Trophoblast cell (in vitro differentiated cells and primary cell): Measurements from ENCODE around the gene ATP5IF1.
A peak's percentile ranks its signal among the peaks of the same experiment; 100 is the strongest.

Experiments
- DNase-seq, 2 donors: peaks; one replicate each; pipeline ENCODE4 v3.0.0-alpha.2; 2016
- H2AFZ ChIP-seq: 2 replicates; pipeline ENCODE4 v1.6.1; 2013; ENCODE audit warnings: low read length, moderate library complexity, mild to moderate bottlenecking; ENCODE audit not compliant: insufficient read depth, poor library complexity
- H2AK5ac ChIP-seq: 2 replicates; pipeline ENCODE4 v1.6.1; 2013; ENCODE audit warnings: mild to moderate bottlenecking, low read length
- H2BK120ac ChIP-seq: 2 replicates; pipeline ENCODE4 v1.6.1; 2013; ENCODE audit warnings: low read length, mild to moderate bottlenecking, moderate library complexity; ENCODE audit not compliant: insufficient read depth, poor library complexity
- H2BK12ac ChIP-seq: 2 replicates; pipeline ENCODE4 v1.6.1; 2013; ENCODE audit warnings: mild to moderate bottlenecking, low read length, moderate library complexity
- H2BK5ac ChIP-seq: 2 replicates; pipeline ENCODE4 v1.6.1; 2013; ENCODE audit warnings: low read length, low read depth, moderate library complexity, mild to moderate bottlenecking; ENCODE audit not compliant: poor library complexity
- H3K14ac ChIP-seq: 2 replicates; pipeline ENCODE4 v1.6.1; 2013; ENCODE audit warnings: mild to moderate bottlenecking, low read length
- H3K18ac ChIP-seq: 2 replicates; pipeline ENCODE4 v1.6.1; 2013; ENCODE audit warnings: mild to moderate bottlenecking, low read length
- H3K23ac ChIP-seq: 2 replicates; pipeline ENCODE4 v1.6.1; 2013; ENCODE audit warnings: low read length
- H3K27ac ChIP-seq: 2 replicates; pipeline ENCODE4 v1.5.1; 2013; ENCODE audit warnings: low read depth, mild to moderate bottlenecking, inconsistent platforms, low read length, moderate library complexity
- H3K27me3 ChIP-seq: 2 replicates; pipeline ENCODE4 v1.6.1; 2013; ENCODE audit warnings: inconsistent platforms, mild to moderate bottlenecking, low read length, moderate library complexity; ENCODE audit not compliant: insufficient read depth
- H3K36me3 ChIP-seq, 2 experiments: 1 replicate in 1 of 2; 2 replicates in 1 of 2; pipeline ENCODE4 v1.6.1; 2013; ENCODE audit warnings: low read length in 2 of 2, mild to moderate bottlenecking in 2 of 2, moderate library complexity in 1 of 2; ENCODE audit not compliant: insufficient read depth in 2 of 2, control insufficient read depth in 1 of 2
- H3K4ac ChIP-seq: 2 replicates; pipeline ENCODE4 v1.6.1; 2013; ENCODE audit warnings: low read depth, mild to moderate bottlenecking, low read length, moderate library complexity
- H3K4me1 ChIP-seq, 2 experiments: 1 replicate in 1 of 2; 2 replicates in 1 of 2; pipeline ENCODE4 v1.6.1; 2013; ENCODE audit warnings: low read length in 2 of 2, mild to moderate bottlenecking in 2 of 2, moderate library complexity in 1 of 2; ENCODE audit not compliant: insufficient read depth in 2 of 2, control insufficient read depth in 1 of 2
- H3K4me2 ChIP-seq: 2 replicates; pipeline ENCODE4 v1.6.1; 2013; ENCODE audit warnings: inconsistent platforms, mild to moderate bottlenecking, low read length, moderate library complexity
- H3K4me3 ChIP-seq: 2 replicates; pipeline ENCODE4 v1.5.1; 2013; ENCODE audit warnings: mild to moderate bottlenecking, low read depth, low read length, inconsistent platforms
- H3K79me1 ChIP-seq: one replicate; pipeline ENCODE4 v1.6.1; 2013; ENCODE audit warnings: low read length
- H3K79me2 ChIP-seq: 2 replicates; pipeline ENCODE4 v1.6.1; 2013; ENCODE audit warnings: low read length, mild to moderate bottlenecking; ENCODE audit not compliant: control insufficient read depth, insufficient read depth, poor library complexity
- H3K9ac ChIP-seq: 2 replicates; pipeline ENCODE4 v1.6.1; 2013; ENCODE audit warnings: mild to moderate bottlenecking, low read length
- H3K9me3 ChIP-seq: 2 replicates; pipeline ENCODE4 v1.6.1; 2013; ENCODE audit warnings: low read depth, mild to moderate bottlenecking, control low read depth, inconsistent platforms, low read length; ENCODE audit not compliant: insufficient read depth
- H4K12ac ChIP-seq: 2 replicates; pipeline ENCODE4 v1.6.1; 2013; ENCODE audit warnings: low read depth, mild to moderate bottlenecking, low read length, moderate library complexity
- H4K8ac ChIP-seq: 2 replicates; pipeline ENCODE4 v1.6.1; 2013; ENCODE audit warnings: low read depth, mild to moderate bottlenecking, low read length, moderate library complexity
- H4K91ac ChIP-seq: one replicate; pipeline ENCODE4 v1.6.1; 2013; ENCODE audit warnings: low read depth, mild to moderate bottlenecking, low read length, moderate library complexity
- WGBS: extraction: QIAGEN DNeasy Blood & Tissue Kit; methylation state at CpG from one replicate; pipeline ENCODE4 v1.1.7; 2013; ENCODE audit warnings: missing lambda C conversion rate; ENCODE audit not compliant: insufficient read length, insufficient coverage; ENCODE audit errors: extremely low coverage; 5-methylcytosine and 5-hydroxymethylcytosine counted together

ATP5IF1 gene

DNA sequence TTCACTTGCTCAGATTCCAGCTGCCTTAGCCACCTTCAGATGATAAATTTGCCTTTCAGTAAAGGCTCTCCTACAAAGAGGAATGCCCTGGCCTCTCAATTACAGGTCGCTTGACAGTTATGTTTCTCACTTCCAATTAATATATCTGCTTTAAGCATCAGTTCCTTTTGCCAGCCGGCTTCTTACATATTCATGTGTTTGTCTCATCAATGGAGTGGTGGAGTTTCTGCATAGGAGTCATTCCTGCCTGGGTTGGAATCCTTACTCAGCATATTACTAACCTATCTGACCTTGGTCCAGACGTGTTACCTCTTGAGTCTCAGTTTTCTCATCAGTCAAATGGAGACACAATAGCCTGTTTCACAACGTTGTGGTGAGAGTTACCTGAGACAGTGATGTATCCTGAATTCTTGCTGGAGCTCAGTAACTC is 14.0 kb downstream of the ATP5IF1 start:
- H4K12ac ChIP-seq = no peak overlapping the region

DNA sequence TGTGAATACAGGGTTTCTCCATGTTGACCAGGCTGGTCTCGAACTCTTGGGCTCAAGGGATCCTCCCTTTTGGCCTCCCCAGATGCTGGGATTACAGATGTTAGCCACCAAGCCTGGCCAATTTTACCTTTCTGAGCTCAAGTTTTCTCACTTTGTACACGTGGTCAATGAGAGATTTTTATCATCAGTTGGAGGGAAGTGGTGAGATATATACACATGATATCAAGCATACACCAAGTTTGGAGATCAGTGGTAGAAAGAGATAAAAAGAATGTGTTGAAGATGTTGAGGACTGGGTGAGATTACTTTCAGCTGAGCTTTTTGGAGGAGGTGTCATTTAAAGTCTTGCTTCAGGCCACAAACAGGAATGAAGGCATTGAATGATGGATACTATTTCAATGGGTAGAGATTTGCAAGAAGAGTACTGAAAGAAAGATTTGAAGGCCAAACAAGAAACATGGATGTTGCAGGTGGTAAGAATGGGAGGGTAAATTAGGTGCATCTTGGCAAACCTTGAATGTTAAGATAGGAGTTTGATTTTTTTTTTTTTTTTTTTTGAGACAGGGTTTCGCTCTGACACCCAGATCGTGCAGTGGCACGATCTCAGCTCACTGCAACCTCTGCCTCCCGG is 20.4 kb downstream of the ATP5IF1 start:
- no peak overlapping the region for H3K9ac ChIP-seq
- H2BK5ac ChIP-seq = no peak overlapping the region
- no peak overlapping the region for H2BK12ac ChIP-seq
- peaks cover 5 to 8% of the 10 kb centered on the region in 2 experiments for H3K4me1 ChIP-seq
- H2BK120ac ChIP-seq = no peak overlapping the region
- no peak overlapping the region for H3K27ac ChIP-seq
- WGBS = no CpG with 5 or more reads among the region's 6 CpGs
- no peak overlapping the region for H3K18ac ChIP-seq
- H3K23ac ChIP-seq = peak overlapping the region; percentile 27
- no peak overlapping the region for H3K14ac ChIP-seq
- H3K79me2 ChIP-seq = peaks cover 15% of the 10 kb centered on the region
- H3K4ac ChIP-seq = no peak overlapping the region
- no peak overlapping the region for H3K4me3 ChIP-seq
- no peak overlapping the region for H3K4me2 ChIP-seq
- H3K27me3 ChIP-seq = no peaks in the 10 kb centered on the region
- no peak overlapping the region for H2AK5ac ChIP-seq
- H4K91ac ChIP-seq = no peak overlapping the region
- no peaks in the 10 kb centered on the region for H3K9me3 ChIP-seq
- no peak overlapping the region for H4K12ac ChIP-seq
- H2AFZ ChIP-seq = no peak overlapping the region
- peaks cover 10% of the 10 kb centered on the region for H3K79me1 ChIP-seq
- no peak for DNase-seq
- H3K36me3 ChIP-seq = no peaks in the 10 kb centered on the region
- H4K8ac ChIP-seq = no peak overlapping the region

More for the DNA sequence above, 14.0 kb downstream of the ATP5IF1 start:
- no peaks in the 10 kb centered on the region for H3K9me3 ChIP-seq
- no peak overlapping the region for H3K27ac ChIP-seq
- no peak overlapping the region for H2AK5ac ChIP-seq
- H3K79me1 ChIP-seq = peaks cover 7% of the 10 kb centered on the region
- H4K8ac ChIP-seq = no peak overlapping the region
- DNase-seq = peak in 1 of 2 donors; percentile 57
- H3K4me3 ChIP-seq = no peak overlapping the region
- no peaks in the 10 kb centered on the region for H3K79me2 ChIP-seq
- H4K91ac ChIP-seq = no peak overlapping the region
- H3K27me3 ChIP-seq = no peaks in the 10 kb centered on the region
- H3K23ac ChIP-seq = no peak overlapping the region
- H3K18ac ChIP-seq = no peak overlapping the region
- no peak overlapping the region for H3K4ac ChIP-seq
- H3K9ac ChIP-seq = no peak overlapping the region
- peaks cover 5 to 7% of the 10 kb centered on the region in 2 experiments for H3K4me1 ChIP-seq
- H2BK5ac ChIP-seq = no peak overlapping the region
- H2BK120ac ChIP-seq = no peak overlapping the region
- WGBS = no CpG with 5 or more reads among the region's 4 CpGs
- no peak overlapping the region for H2AFZ ChIP-seq
- H3K36me3 ChIP-seq = no peaks in the 10 kb centered on the region
- H2BK12ac ChIP-seq = no peak overlapping the region
- no peak overlapping the region for H3K4me2 ChIP-seq
- no peak overlapping the region for H3K14ac ChIP-seq

DNA sequence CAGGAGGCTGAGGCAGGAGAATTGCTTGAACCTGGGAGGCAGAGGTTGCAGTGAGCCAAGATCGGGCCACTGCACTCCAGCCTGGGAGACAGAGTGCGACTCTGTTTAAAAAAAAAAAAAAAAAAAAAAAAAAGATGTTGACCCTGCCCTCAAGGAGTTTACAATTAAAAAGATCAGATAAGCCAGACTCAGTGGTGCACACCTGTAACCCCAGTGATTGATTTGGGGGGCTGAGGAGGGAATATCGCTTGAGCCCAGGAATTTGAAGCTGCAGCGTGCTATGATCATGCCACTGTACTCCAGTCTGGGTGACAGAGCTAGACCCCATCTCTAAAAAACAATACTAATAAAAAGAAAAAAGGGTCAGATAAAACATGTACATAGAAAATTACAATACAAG is 21.8 kb downstream of the ATP5IF1 start:
- Histone ChIP-seq H3K14ac (no peak overlapping the region), H4K91ac (no peak overlapping the region), H3K23ac (no peak overlapping the region), H3K18ac (no peak overlapping the region), H2BK5ac (no peak overlapping the region), H4K8ac (no peak overlapping the region), H3K9ac (no peak overlapping the region), H3K79me1 (peaks cover 10% of the 10 kb centered on the region), H3K9me3 (no peaks in the 10 kb centered on the region), H3K4me3 (no peak overlapping the region), H3K4ac (no peak overlapping the region), H3K4me2 (no peak overlapping the region), H2BK12ac (no peak overlapping the region), H2AK5ac (no peak overlapping the region), H2BK120ac (no peak overlapping the region), H4K12ac (no peak overlapping the region), H3K27ac (no peak overlapping the region), H3K79me2 (peaks cover 22% of the 10 kb centered on the region), H3K36me3 (peaks cover 0 to 2% of the 10 kb centered on the region in 2 experiments), H3K4me1 (peaks cover 5 to 10% of the 10 kb centered on the region in 2 experiments), H3K27me3 (no peaks in the 10 kb centered on the region), H2AFZ (no peak overlapping the region)
- WGBS = no CpG with 5 or more reads among the region's 4 CpGs
- DNase-seq = no peak

DNA sequence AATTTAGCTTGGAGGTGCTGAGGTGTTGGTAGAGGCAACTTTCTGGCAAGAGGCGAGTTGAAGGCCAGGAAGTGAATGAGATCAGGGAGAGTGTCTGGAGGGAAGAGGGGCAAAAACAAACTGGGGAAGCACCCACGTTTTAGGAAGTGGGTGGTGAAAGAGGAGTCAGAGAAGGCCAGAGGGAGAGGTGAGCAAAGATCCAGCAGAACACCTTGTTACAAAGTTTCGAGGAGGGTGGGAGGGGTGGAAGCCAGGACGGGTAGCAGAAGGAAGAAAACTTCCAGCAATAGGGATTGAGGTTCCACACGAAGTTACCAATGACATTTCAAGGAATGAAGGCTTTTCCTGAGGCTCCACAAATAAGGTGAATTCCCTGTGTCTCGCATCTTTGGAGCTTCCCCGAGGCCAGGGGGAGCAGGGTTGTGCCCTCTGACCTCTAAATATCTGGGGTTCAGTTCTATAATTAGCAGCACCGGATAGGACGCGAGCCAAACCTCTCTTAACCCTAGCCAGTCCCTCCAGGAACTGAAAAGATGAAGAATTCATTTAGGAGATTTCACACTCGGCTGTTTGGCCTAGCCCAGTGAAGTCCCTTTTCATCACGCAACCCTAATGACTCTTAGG is 22.8 kb downstream of the ATP5IF1 start:
- peak overlapping the region; percentile 36 for H2BK120ac ChIP-seq

More for the DNA sequence above, 22.8 kb downstream of the ATP5IF1 start:
- H3K4me2 ChIP-seq = peak overlapping the region; percentile 50
- H3K9ac ChIP-seq = no peak overlapping the region
- H3K23ac ChIP-seq = no peak overlapping the region
- no peak overlapping the region for H4K12ac ChIP-seq
- H3K27me3 ChIP-seq = no peaks in the 10 kb centered on the region
- H3K27ac ChIP-seq = no peak overlapping the region
- no peak for DNase-seq
- peaks cover 10% of the 10 kb centered on the region for H3K79me1 ChIP-seq
- peaks cover 27% of the 10 kb centered on the region for H3K79me2 ChIP-seq
- H3K4me3 ChIP-seq = no peak overlapping the region
- H3K4me1 ChIP-seq = peaks cover 5 to 14% of the 10 kb centered on the region in 2 experiments
- H2BK12ac ChIP-seq = peak overlapping the region; percentile 18
- H3K4ac ChIP-seq = no peak overlapping the region
- no peak overlapping the region for H2AK5ac ChIP-seq
- peak overlapping the region; percentile 91 for H2AFZ ChIP-seq
- no CpG with 5 or more reads among the region's 12 CpGs for WGBS
- H4K8ac ChIP-seq = peak overlapping the region; percentile 87
- no peak overlapping the region for H3K18ac ChIP-seq
- no peak overlapping the region for H2BK5ac ChIP-seq
- no peak overlapping the region for H3K14ac ChIP-seq
- H4K91ac ChIP-seq = peak overlapping the region; percentile 48
- H3K36me3 ChIP-seq = peaks cover 0 to 2% of the 10 kb centered on the region in 2 experiments
- H3K9me3 ChIP-seq = no peaks in the 10 kb centered on the region
